GM19025 (cell line): Measurements from ENCODE around the gene GPR33.

Source experiments
- ATAC-seq: cut with Tn5 transposase; IDR thresholded peaks from one replicate; pipeline ENCODE4 v1.9.1; 2021; ENCODE audit warnings: mild to moderate bottlenecking, low read depth, moderate library complexity; ENCODE audit not compliant: unreplicated experiment

The GPR33 gene, protein sequence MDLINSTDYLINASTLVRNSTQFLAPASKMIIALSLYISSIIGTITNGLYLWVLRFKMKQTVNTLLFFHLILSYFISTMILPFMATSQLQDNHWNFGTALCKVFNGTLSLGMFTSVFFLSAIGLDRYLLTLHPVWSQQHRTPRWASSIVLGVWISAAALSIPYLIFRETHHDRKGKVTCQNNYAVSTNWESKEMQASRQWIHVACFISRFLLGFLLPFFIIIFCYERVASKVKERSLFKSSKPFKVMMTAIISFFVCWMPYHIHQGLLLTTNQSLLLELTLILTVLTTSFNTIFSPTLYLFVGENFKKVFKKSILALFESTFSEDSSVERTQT

DNA sequence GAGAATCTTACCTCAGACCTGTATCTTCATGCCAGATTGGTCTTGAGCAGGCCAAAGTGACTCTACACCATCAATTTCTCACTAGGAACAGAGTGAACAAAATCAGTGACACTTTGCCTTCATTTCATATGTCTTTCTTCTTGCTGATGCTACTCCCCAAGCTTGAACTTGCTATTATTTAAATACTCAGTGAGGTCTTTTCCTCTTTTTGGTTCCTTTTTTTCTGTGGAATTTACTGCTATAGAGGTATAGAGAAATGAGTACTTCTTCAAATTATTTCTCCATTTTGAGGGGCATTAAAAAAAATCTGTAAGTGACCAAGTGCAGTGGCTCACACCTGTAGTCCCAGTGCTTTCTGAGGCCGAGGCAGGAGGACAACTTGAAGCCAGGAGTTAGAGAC, at the start of gene GPR33:
Gene GPR33 (minus strand): TSS at position 154 of the 400 bp plus-strand sequence. CDS start 4,074 bp downstream, outside the sequence.
- no peak for ATAC-seq

DNA sequence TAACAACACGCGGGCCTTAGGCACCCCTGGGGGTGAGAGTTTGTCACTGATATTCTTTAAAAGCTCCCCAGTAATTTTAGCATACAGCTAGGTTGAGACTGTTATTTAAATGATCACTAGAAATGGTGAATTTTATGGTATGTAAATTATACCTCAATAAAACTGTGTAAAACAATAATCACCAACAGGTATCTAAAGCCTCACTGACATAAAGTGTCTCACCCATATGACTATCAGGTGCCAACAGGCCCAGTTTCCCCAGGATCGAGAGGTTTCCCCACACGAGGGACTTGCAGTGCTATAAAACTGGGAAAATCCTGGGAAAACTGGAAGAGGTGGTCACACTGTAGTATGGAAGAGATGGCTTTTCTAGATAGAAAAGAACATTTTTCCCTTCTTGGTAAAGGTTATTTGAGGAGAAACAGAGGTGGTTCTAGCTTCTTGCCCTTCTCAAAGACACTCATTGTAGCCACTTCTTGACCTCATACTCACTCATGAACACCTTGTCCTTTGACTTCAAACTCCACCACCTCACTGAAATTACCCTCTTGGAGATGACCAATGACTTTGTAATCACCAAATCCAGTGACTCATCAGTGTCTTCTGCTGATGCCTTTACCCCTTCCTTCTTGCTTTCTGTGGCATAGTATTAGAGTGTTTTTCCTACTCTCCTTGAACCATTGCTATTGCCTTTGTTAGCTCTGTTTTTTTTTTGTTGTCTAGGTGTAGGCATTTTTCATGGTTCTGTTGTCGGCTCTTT, 48.5 kb upstream of the GPR33 start:
- ATAC-seq, result no peak

DNA sequence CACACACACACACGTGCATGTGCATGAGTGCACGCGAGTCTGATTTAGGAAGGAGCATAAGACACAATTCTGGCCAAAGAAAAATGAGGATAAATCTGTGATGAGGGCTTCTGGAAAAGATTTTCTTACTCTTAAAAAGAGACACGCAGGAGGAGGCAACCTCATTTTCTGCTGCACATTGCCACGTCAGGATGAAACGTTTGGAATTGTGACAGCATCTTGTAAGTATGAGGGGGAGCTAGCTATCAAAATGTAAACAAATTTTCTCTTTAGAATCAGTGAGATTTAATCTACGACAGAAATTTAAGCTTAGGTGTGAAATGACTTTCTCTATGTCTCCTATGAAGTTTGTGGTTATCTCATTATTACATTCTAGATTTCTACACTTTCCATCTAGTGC, 42.3 kb upstream of the GPR33 start:
- ATAC-seq, result no peak

DNA sequence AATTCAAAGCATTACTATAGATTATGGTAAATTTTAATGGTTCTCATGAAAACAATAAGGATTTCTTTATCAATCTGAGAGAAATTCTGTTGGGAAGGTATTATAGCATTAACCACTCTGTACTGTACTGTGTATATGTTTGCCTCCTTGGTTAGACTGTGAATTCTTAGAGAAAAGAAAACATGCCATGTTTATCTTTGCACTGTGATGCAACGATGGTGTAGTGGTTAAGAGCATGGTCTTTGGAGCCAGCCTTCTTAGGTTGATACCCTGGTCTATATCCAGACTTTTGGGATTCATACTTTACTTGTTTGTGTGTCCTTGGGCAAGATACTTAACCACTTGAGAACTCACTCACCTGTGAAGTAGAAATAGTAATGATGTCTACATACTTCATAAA, 41.2 kb upstream of the GPR33 start:
- ATAC-seq, result no peak

DNA sequence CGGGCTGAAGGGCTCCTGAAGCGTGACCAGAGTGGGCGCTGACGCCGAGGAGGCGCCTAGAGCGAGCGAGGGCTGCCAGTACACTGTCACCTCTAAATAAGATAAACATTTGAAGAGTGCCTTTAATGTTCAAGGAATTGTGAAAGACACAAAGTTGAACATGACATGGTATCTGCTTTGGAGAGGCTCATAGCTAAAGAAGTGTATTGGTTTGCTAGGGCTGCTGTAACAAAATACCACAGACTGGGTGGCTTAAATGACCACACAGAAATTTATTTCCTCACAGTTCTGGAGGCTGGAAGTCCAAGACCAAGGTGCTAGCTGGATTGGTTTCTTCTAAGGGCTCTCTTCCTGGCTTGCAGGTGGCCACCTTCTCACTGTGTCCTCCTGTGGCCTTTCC, 39.7 kb upstream of the GPR33 start:
- no peak for ATAC-seq

DNA sequence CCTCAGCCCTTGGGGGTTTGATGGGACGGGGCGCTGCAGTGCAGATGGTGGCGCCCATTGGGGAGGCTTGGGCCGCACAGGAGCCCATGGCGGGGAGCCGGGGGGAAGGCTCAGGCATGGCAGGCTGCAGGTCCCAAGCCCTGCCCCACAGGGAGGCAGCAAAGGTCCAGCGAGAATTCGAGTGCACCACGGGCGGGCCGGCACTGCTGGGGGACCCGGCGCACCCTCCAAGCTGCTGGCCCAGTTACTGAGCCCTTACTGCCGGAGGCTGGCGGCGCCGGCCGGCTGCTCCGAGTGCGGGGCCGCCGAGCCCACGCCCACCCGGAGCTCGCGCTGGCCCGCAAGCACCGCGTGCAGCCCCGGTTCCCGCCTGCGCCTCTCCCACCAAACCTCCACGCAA, 39.2 kb upstream of the GPR33 start:
- no peak for ATAC-seq

DNA sequence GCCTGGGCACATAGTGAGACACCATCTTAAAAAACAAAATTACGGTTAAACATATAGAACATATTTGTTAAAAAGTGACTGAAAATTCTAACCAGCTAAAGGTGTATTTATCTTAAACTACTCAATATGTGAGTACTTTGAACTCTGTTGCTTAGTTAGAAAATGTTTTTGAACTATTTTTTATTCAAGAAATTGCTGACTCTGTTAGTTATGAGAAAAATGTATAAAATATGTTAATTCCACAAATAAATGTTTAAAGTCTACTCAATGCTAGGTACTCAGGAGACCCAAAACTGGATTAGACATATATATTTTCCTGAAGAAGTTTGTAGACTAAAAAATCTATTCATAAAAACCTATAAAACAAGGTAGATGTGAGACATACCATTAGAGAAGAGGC, 23.0 kb upstream of the GPR33 start:
- ATAC-seq, result no peak

DNA sequence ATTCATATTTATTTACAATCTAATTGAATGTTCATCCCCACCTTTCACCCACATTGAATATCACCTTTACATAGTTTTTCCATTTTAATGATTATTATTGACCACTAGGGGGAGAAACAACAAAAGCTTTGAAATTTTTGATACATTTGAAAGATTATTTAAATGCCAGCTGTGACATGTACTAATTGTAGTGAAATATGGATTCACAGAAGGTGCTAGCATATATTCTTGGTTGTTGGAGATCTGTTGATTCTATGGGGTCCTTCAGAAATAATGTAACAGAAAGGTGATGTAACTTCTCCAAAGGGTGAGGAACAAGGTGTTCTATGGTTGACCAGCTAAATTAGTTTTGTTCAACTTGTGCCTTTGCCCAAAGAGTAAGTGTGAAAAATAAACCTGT, 22.4 kb upstream of the GPR33 start:
- no peak for ATAC-seq

DNA sequence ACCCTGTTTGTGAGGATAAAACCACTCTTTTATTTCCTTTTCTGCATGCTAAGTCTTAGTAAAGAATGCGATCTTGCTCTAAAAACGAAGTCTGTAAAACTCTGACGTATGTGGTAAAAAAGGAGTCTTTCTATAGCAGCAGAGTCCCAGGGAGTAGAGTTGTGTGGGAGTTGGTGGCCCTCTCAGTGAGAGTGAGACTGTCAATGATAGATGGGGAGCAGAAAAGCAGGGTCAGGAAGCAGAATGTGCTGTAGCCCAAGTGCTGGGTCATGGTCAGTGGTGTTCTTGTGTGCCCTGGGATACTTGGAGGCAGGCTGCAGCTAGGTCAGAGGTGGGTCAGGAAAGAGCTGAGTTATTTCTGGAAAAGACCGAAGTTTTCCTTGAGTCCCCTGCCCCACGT, 20.3 kb upstream of the GPR33 start:
- ATAC-seq, result no peak

DNA sequence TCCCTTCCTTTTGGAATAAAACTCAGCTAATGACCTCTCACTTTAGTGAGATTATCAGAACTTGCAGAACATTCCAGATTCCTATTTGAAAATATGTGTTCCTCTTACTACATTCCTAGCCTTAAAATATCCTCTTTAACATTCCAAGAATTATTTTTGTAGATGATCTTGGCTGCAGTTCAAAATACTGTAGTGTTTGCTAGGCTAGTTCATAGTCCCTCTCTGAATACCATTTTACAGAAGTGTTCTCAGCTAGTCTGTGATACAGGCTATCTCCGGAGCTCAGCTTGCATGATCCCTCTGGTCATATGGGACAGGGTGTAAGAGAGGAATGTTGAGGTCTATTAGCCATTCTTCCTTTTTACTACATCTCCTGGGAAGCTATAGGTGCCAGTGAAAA, 17.6 kb upstream of the GPR33 start:
- no peak for ATAC-seq

DNA sequence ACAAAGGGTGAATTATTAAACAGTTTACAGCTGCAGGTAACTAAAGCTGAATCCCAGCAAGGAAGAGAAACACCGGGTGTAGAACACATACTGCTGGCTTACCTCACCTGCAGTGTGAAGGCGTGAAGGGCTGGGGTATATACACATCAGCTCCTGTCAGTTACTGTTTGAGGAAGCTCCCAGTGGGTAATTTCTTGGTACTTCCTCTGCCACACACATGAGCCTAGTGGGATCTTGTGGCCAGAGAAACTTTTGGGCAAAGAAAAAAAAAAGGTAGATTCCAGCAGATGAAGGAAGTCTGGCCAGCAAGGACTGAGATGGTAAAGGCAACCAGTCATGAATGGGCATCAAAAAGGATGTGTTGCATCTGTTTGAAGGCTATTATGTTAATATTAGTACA, 14.0 kb upstream of the GPR33 start:
- no peak for ATAC-seq

DNA sequence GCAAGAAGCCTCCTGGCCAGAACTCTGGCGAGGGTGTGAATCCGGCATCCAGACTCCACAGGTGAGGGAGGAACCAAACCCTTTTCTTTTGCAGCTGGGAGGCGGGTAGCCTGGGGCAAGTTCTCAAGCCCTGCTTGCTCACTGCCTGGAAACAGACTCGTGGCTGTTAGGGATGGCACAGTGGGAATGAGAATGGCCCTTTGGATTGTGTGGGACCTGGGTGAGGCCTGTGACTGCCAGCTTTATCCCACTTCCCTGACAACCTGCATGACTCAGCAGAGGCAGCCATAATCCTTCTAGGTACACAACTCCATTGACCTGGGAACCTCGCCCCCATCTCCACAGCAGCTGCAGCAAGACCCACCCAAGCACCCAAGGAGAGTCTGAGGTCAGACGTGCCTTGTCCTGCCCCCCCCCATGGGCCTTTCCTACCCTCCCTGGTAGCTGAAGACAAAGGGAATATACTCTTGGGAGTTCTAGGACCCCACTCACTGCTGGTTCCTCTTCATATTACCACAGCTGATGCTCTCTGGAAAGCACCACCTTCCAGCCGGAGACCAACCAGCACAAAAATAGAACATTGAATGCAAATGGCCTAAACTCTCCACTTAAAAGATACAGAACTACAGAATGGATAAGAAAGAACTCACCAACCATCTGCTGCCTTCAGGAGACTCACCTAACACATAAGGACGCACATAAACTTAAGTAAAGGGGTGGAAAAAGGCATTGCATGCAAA, 5.1 kb upstream of the GPR33 start:
- no peak for ATAC-seq

DNA sequence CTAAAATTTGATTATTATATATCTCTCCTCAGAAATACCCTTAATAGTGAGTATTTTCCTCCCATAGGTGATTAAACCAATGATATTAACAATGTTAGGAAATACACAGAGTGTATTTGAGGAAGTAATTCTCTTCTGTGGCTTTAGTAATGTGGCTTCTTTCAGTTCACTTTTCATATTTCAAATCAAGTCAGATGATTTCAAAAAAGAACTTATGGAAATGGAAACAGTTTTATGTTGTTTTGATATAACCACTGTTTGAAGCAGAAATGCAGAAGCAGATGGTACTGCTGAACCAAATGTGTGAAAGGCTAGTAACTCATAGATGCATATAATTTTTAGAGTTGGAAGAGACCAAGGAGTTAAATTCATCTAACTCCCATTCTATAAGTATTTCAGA, 1.9 kb upstream of the GPR33 start:
- no peak for ATAC-seq

DNA sequence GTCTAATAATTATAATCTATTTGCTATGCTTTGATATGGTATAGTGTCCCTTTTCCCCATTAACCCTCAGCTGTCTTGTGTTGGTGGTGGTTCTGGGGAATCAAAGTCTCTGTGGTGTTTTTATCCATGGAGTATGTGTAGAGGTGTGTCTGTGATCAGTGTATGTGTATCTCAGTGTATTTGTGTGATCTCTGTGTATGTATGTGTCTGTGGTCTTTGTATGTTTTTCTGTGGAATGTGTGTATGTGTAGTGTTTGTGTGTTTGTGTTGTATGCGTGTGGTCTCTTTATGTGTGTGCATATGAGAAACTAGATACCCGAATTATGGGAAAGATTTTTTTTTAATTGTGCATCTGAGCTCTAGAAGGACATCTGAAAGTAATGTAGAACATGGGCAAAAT, 1.1 kb downstream of the GPR33 start:
- ATAC-seq, result no peak

DNA sequence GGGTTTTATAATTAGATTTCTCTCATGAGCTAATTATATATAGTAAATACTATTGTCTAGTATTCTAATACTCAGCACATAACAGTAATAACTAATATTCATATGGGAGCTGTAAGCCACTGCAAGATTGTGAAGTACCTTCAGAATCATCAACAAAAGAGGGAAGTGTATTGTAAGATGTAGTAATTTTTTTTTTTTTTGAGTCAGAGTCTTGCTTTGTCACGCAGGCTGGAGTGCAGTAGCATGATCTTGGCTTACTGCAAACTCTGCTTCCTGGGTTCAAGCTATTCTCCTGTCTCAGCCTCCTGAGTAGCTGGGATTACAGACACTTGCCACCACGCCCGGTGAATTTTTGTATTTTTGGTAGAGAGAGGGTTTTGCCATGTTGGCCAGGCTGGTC, 3.1 kb downstream of the GPR33 start:
- ATAC-seq, result no peak

DNA sequence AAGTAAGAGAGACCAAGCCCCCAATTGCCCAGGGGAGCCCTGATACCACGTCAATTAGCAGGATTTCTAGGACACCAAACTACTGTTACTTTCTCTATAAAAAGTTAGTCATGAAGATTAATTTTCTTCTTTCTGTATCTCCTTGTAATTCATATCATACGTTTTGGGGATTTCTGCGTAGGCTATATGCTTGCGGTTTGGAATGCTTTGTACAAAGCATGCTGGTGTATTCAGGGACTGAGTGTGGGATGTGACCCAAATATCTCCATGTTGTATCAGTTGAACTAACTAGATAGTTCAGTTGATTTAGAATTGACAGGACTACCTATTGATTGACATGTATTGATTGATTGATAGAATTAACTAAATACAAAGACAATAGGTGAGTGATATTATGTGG, 7.7 kb downstream of the GPR33 start:
- ATAC-seq, result no peak

DNA sequence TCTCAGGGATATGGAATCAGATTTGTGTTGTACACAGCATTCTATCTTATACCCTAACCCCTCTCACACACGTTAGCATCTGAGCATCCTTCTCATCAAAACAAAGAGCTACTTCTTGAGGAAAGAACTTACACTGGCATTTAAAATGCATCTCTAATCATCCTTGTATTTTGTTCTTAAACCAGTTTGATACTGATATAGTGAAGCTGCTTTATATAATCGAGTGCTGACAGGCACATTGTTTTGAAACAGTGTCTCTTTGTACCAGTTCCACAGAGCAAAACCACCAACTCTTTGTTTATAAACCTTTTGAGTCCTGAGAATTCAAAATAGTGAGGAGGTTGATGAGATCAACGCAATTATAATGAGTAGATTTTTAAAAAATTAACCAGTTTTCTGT, 8.8 kb downstream of the GPR33 start:
- no peak for ATAC-seq

DNA sequence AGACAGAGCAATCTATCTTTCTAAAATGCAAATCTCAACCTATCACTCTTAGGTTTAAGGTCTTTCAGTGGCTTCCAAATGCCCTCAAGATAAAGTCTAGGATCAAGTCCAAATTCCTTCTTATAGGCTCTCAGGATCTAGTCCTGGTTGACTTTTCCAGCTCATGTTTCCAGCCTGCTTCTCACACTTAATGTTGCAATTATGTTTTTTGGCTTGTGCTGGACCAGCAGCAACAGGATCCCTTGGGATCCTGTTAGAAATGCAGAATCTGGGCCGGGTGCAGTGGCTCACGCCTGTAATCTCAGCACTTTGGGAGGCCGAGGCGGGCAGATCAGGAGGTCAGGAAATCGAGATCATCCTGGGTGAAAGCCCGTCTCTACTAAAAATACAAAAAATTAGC, 10.6 kb downstream of the GPR33 start:
- no peak for ATAC-seq

DNA sequence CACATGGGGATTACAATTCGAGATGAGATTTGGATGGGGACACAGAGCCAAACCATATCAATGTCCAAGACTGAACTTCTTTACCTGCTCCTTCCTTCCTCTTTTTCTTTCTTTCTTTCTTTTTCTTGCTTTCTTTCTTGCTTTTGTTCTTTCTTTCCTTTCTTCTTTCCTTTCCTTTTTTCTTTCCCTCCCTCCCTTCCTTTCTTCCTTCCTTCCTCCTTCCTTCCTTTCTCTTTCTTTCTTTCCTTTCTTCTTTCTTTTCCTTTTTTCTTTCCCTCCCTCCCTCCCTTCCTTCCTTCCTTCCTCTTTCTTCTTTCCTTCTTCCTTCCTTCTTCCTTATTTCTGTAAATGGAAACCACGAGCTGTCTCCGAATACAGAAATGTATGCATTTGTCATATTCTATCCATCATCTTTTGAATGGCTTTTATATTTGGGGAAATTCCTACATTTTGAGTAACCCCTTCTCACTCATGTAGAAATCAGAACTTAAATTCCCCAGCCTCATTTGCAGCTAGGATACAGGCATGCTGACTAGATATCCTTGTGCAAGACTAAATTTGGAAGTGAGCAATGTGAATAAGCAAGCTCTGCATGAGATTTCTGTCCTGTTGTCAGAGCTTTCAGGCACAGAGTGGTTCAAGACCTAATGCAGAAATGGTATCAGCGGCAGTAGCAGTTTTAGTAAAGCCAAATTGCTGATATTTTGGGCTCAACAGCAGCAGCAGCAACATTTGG, 11.5 kb downstream of the GPR33 start:
- no peak for ATAC-seq

DNA sequence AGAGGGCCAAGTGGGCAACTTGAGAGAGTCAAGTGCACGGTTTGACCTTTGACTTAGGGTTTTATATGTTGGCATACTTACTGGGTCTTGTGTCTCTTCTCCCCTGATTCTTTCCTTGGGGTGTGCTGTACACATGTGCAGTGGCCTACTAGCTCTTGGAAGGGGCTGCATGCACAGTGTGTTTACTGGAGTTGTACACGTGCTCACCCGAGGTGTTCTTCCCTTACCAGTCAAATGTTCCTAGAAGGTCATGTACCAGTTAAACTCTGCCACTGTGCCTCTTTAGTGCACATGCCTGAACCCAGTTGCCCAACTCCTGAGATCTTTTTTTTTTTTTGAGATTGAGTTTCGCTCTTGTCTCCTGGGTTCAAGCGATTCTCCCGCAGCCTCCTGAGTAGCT, 21.3 kb downstream of the GPR33 start:
- ATAC-seq, result no peak

DNA sequence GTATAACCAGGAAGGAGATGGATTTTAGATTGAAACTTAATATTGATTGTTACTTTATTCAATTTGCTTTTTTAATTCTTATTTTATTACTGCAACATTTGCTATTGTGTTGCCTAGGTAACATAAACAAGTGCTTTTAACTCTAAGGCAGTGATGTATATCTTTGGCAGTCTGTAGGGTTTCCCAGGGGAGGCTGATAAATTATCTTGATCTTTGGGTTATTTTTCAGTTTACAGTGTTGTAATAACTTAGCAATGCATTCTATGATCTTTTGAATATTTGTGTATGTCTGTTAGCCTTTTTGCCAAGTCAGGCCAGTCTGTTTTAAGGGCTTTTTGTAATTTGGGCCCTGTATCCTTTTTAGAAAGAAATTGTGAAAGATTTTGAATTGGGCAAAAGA, 22.7 kb downstream of the GPR33 start:
- no peak for ATAC-seq
